CD14-positive monocyte (primary cell): ENCODE measurements around the gene BBS9. TPM values are rescaled to one million over a fixed set of nuclear protein-coding genes. Genes with fewer than 3 reads are reported as not detected.

Source experiments
- DNase-seq, 3 donors: peaks; one replicate each; pipeline ENCODE4 v3.0.0-alpha.2; 2011 to 2022
- H2AFZ ChIP-seq: 2 replicates; pipeline ENCODE4 v1.6.0; 2012; ENCODE audit warnings: mild to moderate bottlenecking, low read depth, low read length, inconsistent platforms; ENCODE audit not compliant: insufficient read depth, poor library complexity, severe bottlenecking
- H3K27ac ChIP-seq, 2 donors: 1 replicate in 1 of 2; 2 replicates in 1 of 2; pipeline ENCODE4 v1.5.1; 2012 to 2013; ENCODE audit warnings: low read length in 2 of 2, control low read depth in 1 of 2, inconsistent platforms in 1 of 2, low read depth in 1 of 2, mild to moderate bottlenecking in 1 of 2
- H3K27me3 ChIP-seq, 2 donors: one replicate each; pipeline versions ENCODE4 v1.6.0 to v1.6.1; 2011 to 2013; ENCODE audit warnings: low read length in 2 of 2; ENCODE audit not compliant: control insufficient read depth in 2 of 2, insufficient read depth in 2 of 2
- H3K36me3 ChIP-seq, 2 donors: replicated peaks in 1 of 2; 1 replicate in 1 of 2; 2 replicates in 1 of 2; pipeline versions ENCODE4 v1.5.1 to v1.6.1; 2012 to 2013; ENCODE audit warnings: low read length in 2 of 2, control low read depth in 1 of 2, inconsistent platforms in 1 of 2, mild to moderate bottlenecking in 1 of 2; ENCODE audit not compliant: insufficient read depth in 2 of 2, control insufficient read depth in 1 of 2
- H3K4me1 ChIP-seq, 2 donors: 1 replicate in 1 of 2; 2 replicates in 1 of 2; pipeline versions ENCODE4 v1.5.1 to v1.6.1; 2012 to 2013; ENCODE audit warnings: low read length in 2 of 2, control low read depth in 1 of 2, inconsistent platforms in 1 of 2, mild to moderate bottlenecking in 1 of 2, moderate library complexity in 1 of 2; ENCODE audit not compliant: insufficient read depth in 2 of 2, control insufficient read depth in 1 of 2
- H3K4me2 ChIP-seq: replicated peaks from 2 replicates; pipeline ENCODE3; 2012; ENCODE audit warnings: low read length, moderate library complexity, mild to moderate bottlenecking; ENCODE audit not compliant: poor library complexity, severe bottlenecking; ENCODE audit errors: extremely low read depth
- H3K4me3 ChIP-seq, 3 experiments: fragments of 200-600 bp in 1 of 3; sonication (generic) in 1 of 3; replicated peaks in 1 of 3; 1 replicate in 2 of 3; 2 replicates in 1 of 3; pipeline ENCODE4 v1.5.1; 2011 to 2013; ENCODE audit warnings: low read length in 3 of 3, mild to moderate bottlenecking in 3 of 3, control low read depth in 2 of 3, low read depth in 2 of 3, inconsistent platforms in 1 of 3, moderate library complexity in 1 of 3
- H3K79me2 ChIP-seq: 2 replicates; pipeline ENCODE4 v1.6.0; 2012; ENCODE audit warnings: mild to moderate bottlenecking, control low read depth, inconsistent platforms, low read length, moderate library complexity; ENCODE audit not compliant: insufficient read depth
- H3K9ac ChIP-seq: 2 replicates; pipeline ENCODE4 v1.6.0; 2017; ENCODE audit warnings: low read length, mild to moderate bottlenecking; ENCODE audit not compliant: insufficient read depth, poor library complexity, severe bottlenecking
- H3K9me3 ChIP-seq, 2 donors: replicated peaks in 1 of 2; 1 replicate in 1 of 2; 2 replicates in 1 of 2; pipeline versions ENCODE4 v1.5.1 to v1.6.1; 2012 to 2013; ENCODE audit warnings: low read length in 2 of 2, control low read depth in 1 of 2; ENCODE audit not compliant: control insufficient read depth in 1 of 2, insufficient read depth in 1 of 2
- H4K20me1 ChIP-seq: 2 replicates; pipeline ENCODE4 v1.6.0; 2012; ENCODE audit warnings: mild to moderate bottlenecking, low read length, control low read depth, moderate library complexity; ENCODE audit not compliant: insufficient read depth
- H3K27ac Mint-ChIP-seq, 7 donors: one replicate each; pipeline ENCODE4 v1.8.0; 2020; ENCODE audit warnings: mild to moderate bottlenecking in 7 of 7, mixed read lengths in 7 of 7, moderate library complexity in 6 of 7, inconsistent platforms in 2 of 7
- H3K27me3 Mint-ChIP-seq, 3 donors: one replicate each; pipeline ENCODE4 v1.8.0; 2021 to 2022; ENCODE audit warnings: low read depth in 3 of 3, mild to moderate bottlenecking in 3 of 3, mixed read lengths in 3 of 3, moderate library complexity in 3 of 3, inconsistent platforms in 1 of 3
- H3K36me3 Mint-ChIP-seq, 2 donors: one replicate each; pipeline ENCODE4 v1.8.0; 2020; ENCODE audit warnings: mixed read lengths in 2 of 2, inconsistent platforms in 1 of 2, mild to moderate bottlenecking in 1 of 2
- H3K4me1 Mint-ChIP-seq: one replicate; pipeline ENCODE4 v1.8.0; 2020; ENCODE audit warnings: mild to moderate bottlenecking, mixed read lengths
- H3K4me3 Mint-ChIP-seq, 2 donors: one replicate each; pipeline ENCODE4 v1.8.0; 2020; ENCODE audit warnings: mild to moderate bottlenecking in 2 of 2, mixed read lengths in 2 of 2, moderate library complexity in 1 of 2
- H3K9me3 Mint-ChIP-seq, 7 donors: one replicate each; pipeline ENCODE4 v1.8.0; 2020 to 2022; ENCODE audit warnings: mixed read lengths in 7 of 7, mild to moderate bottlenecking in 6 of 7, moderate library complexity in 6 of 7, inconsistent platforms in 2 of 7
- WGBS: methylation state at CpG from one replicate; pipeline ENCODE4 v1.1.5; 2013; ENCODE audit warnings: missing lambda C conversion rate; ENCODE audit not compliant: insufficient coverage; 5-methylcytosine and 5-hydroxymethylcytosine counted together
- intact Hi-C, 2 donors: fragments of 100-400 bp; cut with micrococcal nuclease; formaldehyde crosslinking; loops; one replicate each; pipeline versions ENCODE4 v1.15.0 to v1.15.1; 2023
- polyA plus RNA-seq, 3 donors: library from polyadenylated mRNA; depleted of rRNA in 1 of 3; unstranded in 2 of 3; stranded (reverse) in 1 of 3; fragments of 300-500 nt in 2 of 3; fragments of >200 nt in 1 of 3; fragmentation: Illumina TruSeq in 2 of 3; gene quantifications; 1 replicate in 2 of 3; 2 replicates in 1 of 3; pipeline ENCODE4 v1.2.3, GENCODE V29; 2012 to 2021
- TF ChIP-seq, protein P1 (sequence below): fragments of 200-600 bp; IDR thresholded peaks from one replicate; pipeline ENCODE4 v1.8.0; 2022; ENCODE audit warnings: antibody characterized with exemption, mild to moderate bottlenecking

Gene BBS9
- polyA plus RNA-seq, 3 donors, result 4.9 to 7.5 (median 6.8) TPM

DNA sequence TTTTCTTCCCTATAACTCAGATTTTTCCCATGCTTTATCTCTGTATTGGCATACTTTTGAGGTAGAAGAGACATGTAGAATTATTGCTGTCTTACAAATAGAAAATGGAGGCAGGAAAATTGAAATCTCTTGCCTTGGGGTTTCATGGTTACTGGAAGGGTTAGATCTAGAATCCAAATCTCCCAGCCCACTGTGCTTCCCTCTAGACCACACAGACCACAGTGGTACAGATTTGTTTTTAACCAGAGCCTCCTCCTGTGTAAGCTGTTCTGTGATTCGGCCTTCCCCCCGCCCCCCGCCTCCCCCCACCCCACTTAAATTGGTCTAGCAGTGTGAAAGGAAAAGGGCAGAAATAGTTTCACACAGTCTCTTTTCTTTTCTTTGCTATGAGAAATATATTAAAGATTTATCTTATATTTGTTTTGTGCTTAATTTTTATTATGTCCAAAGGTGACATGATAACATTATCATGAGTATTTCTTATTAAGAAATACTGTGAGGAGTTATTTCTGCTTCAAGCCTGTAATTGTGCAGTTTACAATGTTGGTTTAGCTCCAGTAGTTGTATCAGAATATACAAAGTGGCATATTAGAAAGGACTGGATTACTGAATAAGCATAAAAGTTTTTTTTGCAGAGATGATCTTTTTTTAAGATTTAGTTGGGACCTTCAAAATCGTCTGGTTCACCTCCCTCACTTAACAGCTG is 407.2 kb downstream of the BBS9 start:
- Histone ChIP-seq H2AFZ (no peak overlapping the region), H3K27ac (no peak overlapping the region), H3K4me1 (no peaks in the 10 kb centered on the region), H3K27me3 (no peaks in the 10 kb centered on the region), H3K79me2 (no peaks in the 10 kb centered on the region), H3K9ac (no peak overlapping the region), H3K36me3 (no peaks in the 10 kb centered on the region), H4K20me1 (no peaks in the 10 kb centered on the region), H3K4me2 (no peak overlapping the region), H3K9me3 (peaks cover 3 to 10% of the 10 kb centered on the region in 2 donors), H3K4me3 (no peak overlapping the region)
- intact Hi-C loops, result no loop called here
- H3K27ac Mint-ChIP-seq, result no peak overlapping the region
- no peak overlapping the region for H3K4me3 Mint-ChIP-seq
- no peaks in the 10 kb centered on the region for H3K27me3 Mint-ChIP-seq
- TF ChIP-seq, protein P1, sequence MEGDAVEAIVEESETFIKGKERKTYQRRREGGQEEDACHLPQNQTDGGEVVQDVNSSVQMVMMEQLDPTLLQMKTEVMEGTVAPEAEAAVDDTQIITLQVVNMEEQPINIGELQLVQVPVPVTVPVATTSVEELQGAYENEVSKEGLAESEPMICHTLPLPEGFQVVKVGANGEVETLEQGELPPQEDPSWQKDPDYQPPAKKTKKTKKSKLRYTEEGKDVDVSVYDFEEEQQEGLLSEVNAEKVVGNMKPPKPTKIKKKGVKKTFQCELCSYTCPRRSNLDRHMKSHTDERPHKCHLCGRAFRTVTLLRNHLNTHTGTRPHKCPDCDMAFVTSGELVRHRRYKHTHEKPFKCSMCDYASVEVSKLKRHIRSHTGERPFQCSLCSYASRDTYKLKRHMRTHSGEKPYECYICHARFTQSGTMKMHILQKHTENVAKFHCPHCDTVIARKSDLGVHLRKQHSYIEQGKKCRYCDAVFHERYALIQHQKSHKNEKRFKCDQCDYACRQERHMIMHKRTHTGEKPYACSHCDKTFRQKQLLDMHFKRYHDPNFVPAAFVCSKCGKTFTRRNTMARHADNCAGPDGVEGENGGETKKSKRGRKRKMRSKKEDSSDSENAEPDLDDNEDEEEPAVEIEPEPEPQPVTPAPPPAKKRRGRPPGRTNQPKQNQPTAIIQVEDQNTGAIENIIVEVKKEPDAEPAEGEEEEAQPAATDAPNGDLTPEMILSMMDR, result no peak
- H3K9me3 Mint-ChIP-seq, result peaks cover 0 to 10% (median 4%) of the 10 kb centered on the region in 7 donors
- no peaks in the 10 kb centered on the region for H3K4me1 Mint-ChIP-seq
- H3K36me3 Mint-ChIP-seq, result no peaks in the 10 kb centered on the region
- no CpG with 5 or more reads among the region's 4 CpGs for WGBS
- DNase-seq, result no peak

DNA sequence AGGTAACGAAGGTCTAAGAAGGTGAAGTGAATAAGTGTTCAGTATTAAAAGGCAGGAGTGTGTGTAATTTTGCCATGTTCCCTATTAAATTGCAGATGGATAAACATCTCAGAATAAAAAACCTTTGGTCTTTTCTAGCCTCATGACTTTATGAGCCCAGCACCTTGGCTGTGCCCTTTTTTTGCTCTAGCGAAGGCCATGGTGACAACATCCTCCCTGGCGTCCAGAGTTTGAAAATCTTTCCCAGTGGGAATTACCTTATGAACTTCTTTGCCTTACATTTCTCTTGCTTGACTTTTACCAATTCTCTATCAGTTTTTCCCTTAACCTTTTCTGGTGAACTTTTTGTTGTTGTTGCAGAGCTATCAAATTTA is 407.7 kb downstream of the BBS9 start:
- no peaks in the 10 kb centered on the region for H3K27me3 ChIP-seq
- H3K4me2 ChIP-seq, result no peak overlapping the region
- no peaks in the 10 kb centered on the region for H3K4me1 ChIP-seq
- H3K36me3 ChIP-seq, result no peaks in the 10 kb centered on the region
- intact Hi-C loops, result no loop called here
- no peaks in the 10 kb centered on the region for H3K4me1 Mint-ChIP-seq
- H3K9me3 Mint-ChIP-seq, result peaks cover 1 to 10% (median 4%) of the 10 kb centered on the region in 7 donors
- WGBS, result 95% methylated on average over 2 of the region's 3 CpGs
- H3K9me3 ChIP-seq, result peaks cover 3 to 10% of the 10 kb centered on the region in 2 donors
- no peaks in the 10 kb centered on the region for H3K36me3 Mint-ChIP-seq
- no peak overlapping the region for H2AFZ ChIP-seq
- no peak overlapping the region for H3K4me3 ChIP-seq
- DNase-seq, result no peak
- no peak overlapping the region for H3K9ac ChIP-seq
- H3K79me2 ChIP-seq, result no peaks in the 10 kb centered on the region
- TF ChIP-seq, protein P1, result no peak
- H4K20me1 ChIP-seq, result no peaks in the 10 kb centered on the region
- no peak overlapping the region for H3K27ac Mint-ChIP-seq
- H3K27ac ChIP-seq, result no peak overlapping the region
- no peak overlapping the region for H3K4me3 Mint-ChIP-seq
- H3K27me3 Mint-ChIP-seq, result no peaks in the 10 kb centered on the region
